ENCODE results near the gene MBP. TPM values are rescaled to one million over a fixed set of nuclear protein-coding genes. Genes with fewer than 3 reads are reported as not detected.

Gene MBP
- 9.0 and 19.0 TPM in 2 replicates for total RNA-seq

DNA sequence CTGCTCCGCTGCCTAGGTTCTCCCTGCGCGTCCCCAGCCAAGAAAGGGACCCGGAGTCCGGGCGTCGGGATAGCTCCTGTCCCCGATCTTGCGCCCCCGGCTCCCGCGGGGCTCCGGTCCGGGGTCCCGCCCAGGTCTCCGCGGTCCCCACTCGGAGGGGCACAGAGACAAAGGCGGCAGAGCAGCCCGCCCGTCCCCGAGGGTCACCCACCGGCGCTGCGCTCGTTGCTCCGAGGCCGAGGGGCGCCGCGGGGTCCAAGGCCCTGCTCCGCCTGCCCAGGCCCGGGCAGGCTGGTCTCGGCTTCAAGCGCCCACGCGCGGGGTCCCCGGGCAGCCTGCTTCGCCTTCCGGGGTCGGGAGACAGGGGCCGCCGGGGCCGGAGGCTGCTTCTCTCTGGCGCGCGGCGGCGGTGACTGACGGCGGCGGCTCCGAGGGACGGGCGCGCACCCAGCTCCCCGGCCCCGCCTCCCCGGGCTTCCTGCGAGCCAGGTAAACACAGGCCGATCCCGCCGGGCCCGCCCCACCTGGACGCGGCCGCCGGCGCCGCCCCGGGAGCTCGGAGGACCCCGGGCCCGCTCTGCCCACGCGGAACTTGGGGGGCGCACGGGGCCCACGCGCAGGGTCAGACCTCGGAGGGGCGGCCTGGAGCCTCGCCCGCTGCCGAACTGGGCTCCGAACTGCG is at the start of gene MBP:
Gene MBP, minus strand, starts transcription at position 415 of the 682 bp plus-strand sequence. CDS start 27,522 bp downstream, outside the sequence.

Other genes with a start within 250 kb of the MBP start
- under 0.01 TPM in 1 of 2 replicates, not detected in the other for gene GALR1, start 117.1 kb upstream of the MBP start, total RNA-seq

Data from cardiac ventricle fibroblast (primary cell).